M059J (cell line): ENCODE results near the gene ATF1. TPM values are rescaled to one million over a fixed set of nuclear protein-coding genes. Genes with fewer than 3 reads are reported as not detected.

ENCODE experiments used
- DNase-seq: peaks from one replicate; pipeline ENCODE4 v3.0.0-alpha.2; 2012; ENCODE audit warnings: low read depth
- total RNA-seq: library from RNA; depleted of rRNA; stranded (reverse); fragments of >200 nt; shearing (Covaris generic); gene quantifications from 2 replicates; pipeline ENCODE4 v1.2.3, GENCODE V29; 2014

Gene ATF1
- total RNA-seq, 1 experiment from 2014 or later = 33.8 TPM

- peak; percentile 26 for DNase-seq
Observed at GRCh38 chr12:50751948-50752721, 11.8 kb upstream of the ATF1 start.

- DNase-seq = peak; percentile 19
Observed at GRCh38 chr12:50753232-50753769, 10.6 kb upstream of the ATF1 start.

GRCh38 chr12:50764286-50765094 is 589 bp downstream of the ATF1 start:
- DNase-seq = peak; percentile 56

GRCh38 chr12:50765095-50765911 is 1.4 kb downstream of the ATF1 start:
- DNase-seq = peak; percentile 62

GRCh38 chr12:50768391-50768790 is 4.5 kb downstream of the ATF1 start:
- no peak for DNase-seq

GRCh38 chr12:50768813-50769212 is 4.9 kb downstream of the ATF1 start:
- peak; percentile 32 for DNase-seq

GRCh38 chr12:50771409-50771808 is 7.5 kb downstream of the ATF1 start:
- no peak for DNase-seq

GRCh38 chr12:50772470-50772869 is 8.6 kb downstream of the ATF1 start:
- no peak for DNase-seq

- DNase-seq = no peak
Observed at GRCh38 chr12:50772877-50773276, 9.0 kb downstream of the ATF1 start.

GRCh38 chr12:50775251-50775650 is 11.3 kb downstream of the ATF1 start:
- no peak for DNase-seq

GRCh38 chr12:50776749-50777728 is 13.1 kb downstream of the ATF1 start:
- no peak for DNase-seq

GRCh38 chr12:50778663-50779590 is 15.0 kb downstream of the ATF1 start:
- no peak for DNase-seq

- no peak for DNase-seq
Observed at GRCh38 chr12:50780013-50780412, 16.1 kb downstream of the ATF1 start.

GRCh38 chr12:50784501-50784900 is 20.6 kb downstream of the ATF1 start:
- DNase-seq = no peak

GRCh38 chr12:50785406-50786001 is 21.6 kb downstream of the ATF1 start:
- DNase-seq = peak; percentile 17

GRCh38 chr12:50786498-50787231 is 22.8 kb downstream of the ATF1 start:
- peak; percentile 98 for DNase-seq

GRCh38 chr12:50787618-50788017 is 23.7 kb downstream of the ATF1 start:
- no peak for DNase-seq

GRCh38 chr12:50788561-50788960 is 24.7 kb downstream of the ATF1 start:
- peak; percentile 98 for DNase-seq
